Measurements from ENCODE around the gene MFSD1. TPM values are rescaled to one million over a fixed set of nuclear protein-coding genes. Genes with fewer than 3 reads are reported as not detected.

Gene MFSD1
- total and polyA plus RNA-seq, 2 donors (not counting 1 experiment from before 2014, with no cell fraction given), result 103 to 117 TPM

DNA sequence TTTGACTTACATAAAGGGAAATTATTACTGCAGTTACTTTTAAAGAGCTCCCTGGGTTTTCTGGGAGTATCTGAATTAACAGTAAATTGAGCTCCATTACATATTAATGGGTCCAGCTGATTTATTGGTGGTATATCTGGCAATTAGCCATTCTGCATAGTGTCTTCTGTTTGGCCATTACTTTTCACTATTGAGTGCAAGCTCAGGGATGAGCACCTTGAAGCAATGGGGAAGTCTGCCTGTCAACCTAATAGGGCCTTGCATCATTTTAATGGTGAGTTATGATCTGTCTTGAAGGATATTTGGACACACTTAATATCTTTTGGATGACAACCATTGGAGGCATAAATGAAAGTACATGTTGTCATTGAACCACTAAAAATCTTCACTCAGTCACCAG lies 73.8 kb downstream of the MFSD1 start:
- Histone ChIP-seq H3K4me1 (ENCODE audit: control insufficient read depth, extremely low read depth, insufficient read depth, low read length) (no peaks in the 10 kb centered on the region), H3K9ac (ENCODE audit: insufficient read depth, low read length) (no peak overlapping the region), H2AFZ (ENCODE audit: low read length) (no peak overlapping the region), H3K27me3 (ENCODE audit: control insufficient read depth, insufficient read depth, low read length) (no peaks in the 10 kb centered on the region), H4K20me1 (ENCODE audit: control insufficient read depth, extremely low read depth, insufficient read depth, low read length) (no peaks in the 10 kb centered on the region), H3K4me3 (replicated peaks in 1 of 4; ENCODE audit: control extremely low read depth in 1 of 4, insufficient read depth in 1 of 4, low read depth in 3 of 4, low read length in 4 of 4) (no peak overlapping the region), H3K4me2 (ENCODE audit: extremely low read depth, insufficient read depth, low read length) (no peak overlapping the region), H3K27ac (ENCODE audit: insufficient read depth, low read length) (no peak overlapping the region), H3K79me2 (ENCODE audit: control insufficient read depth, insufficient read depth, low read length) (no peaks in the 10 kb centered on the region), H3K36me3 (ENCODE audit: control insufficient read depth, insufficient read depth, low read length) (no peaks in the 10 kb centered on the region), H3K9me3 (ENCODE audit: control insufficient read depth, insufficient read depth, low read depth, low read length) (no peaks in the 10 kb centered on the region)
- TF ChIP-seq, protein P1, sequence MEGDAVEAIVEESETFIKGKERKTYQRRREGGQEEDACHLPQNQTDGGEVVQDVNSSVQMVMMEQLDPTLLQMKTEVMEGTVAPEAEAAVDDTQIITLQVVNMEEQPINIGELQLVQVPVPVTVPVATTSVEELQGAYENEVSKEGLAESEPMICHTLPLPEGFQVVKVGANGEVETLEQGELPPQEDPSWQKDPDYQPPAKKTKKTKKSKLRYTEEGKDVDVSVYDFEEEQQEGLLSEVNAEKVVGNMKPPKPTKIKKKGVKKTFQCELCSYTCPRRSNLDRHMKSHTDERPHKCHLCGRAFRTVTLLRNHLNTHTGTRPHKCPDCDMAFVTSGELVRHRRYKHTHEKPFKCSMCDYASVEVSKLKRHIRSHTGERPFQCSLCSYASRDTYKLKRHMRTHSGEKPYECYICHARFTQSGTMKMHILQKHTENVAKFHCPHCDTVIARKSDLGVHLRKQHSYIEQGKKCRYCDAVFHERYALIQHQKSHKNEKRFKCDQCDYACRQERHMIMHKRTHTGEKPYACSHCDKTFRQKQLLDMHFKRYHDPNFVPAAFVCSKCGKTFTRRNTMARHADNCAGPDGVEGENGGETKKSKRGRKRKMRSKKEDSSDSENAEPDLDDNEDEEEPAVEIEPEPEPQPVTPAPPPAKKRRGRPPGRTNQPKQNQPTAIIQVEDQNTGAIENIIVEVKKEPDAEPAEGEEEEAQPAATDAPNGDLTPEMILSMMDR (conservative IDR thresholded peaks at IDR 0.05 in 1 of 2, IDR thresholded peaks at IDR 0.05 in 1 of 2; ENCODE audit: low read depth in 1 of 2, low read length in 2 of 2), result no peak
- no peak for TF ChIP-seq EZH2 (IDR thresholded peaks at IDR 0.05; ENCODE audit: low read length, missing control alignments)
- DNase-seq (ENCODE audit: low read depth in 2 of 2), result no peak

Other genes with a start within 250 kb of the MFSD1 start
- 7.9 and 11.8 TPM in 2 replicates for gene MLF1, start 230.9 kb upstream of the MFSD1 start, total RNA-seq
- gene MLF1, start 230.9 kb upstream of the MFSD1 start, polyA plus RNA-seq, result 4.7 and 6.9 TPM in 2 replicates
- gene GFM1, start 157.5 kb upstream of the MFSD1 start, total RNA-seq, result 27.7 and 38.6 TPM in 2 replicates
- gene GFM1, start 157.5 kb upstream of the MFSD1 start, polyA plus RNA-seq, result 30.5 and 31.4 TPM in 2 replicates
- gene LXN, start 129.4 kb upstream of the MFSD1 start, total RNA-seq, result 168 and 495 TPM in 2 replicates
- 162 and 172 TPM in 2 replicates for gene LXN, start 129.4 kb upstream of the MFSD1 start, polyA plus RNA-seq
- 93.3 and 547 TPM in 2 replicates for gene RARRES1, start 69.6 kb upstream of the MFSD1 start, total RNA-seq
- gene RARRES1, start 69.6 kb upstream of the MFSD1 start, polyA plus RNA-seq, result 26.2 and 27.7 TPM in 2 replicates